8988T (cell line): ENCODE data around the gene BLM.
"Not testable (repeated sequence)": the region's sequence is repeated elsewhere in the genome, so short reads cannot be mapped to it uniquely, and the experiment has no call there.

ENCODE experiments used
- DNase-seq: peaks from one replicate; pipeline ENCODE4 v3.0.0; 2011

The BLM gene

DNA sequence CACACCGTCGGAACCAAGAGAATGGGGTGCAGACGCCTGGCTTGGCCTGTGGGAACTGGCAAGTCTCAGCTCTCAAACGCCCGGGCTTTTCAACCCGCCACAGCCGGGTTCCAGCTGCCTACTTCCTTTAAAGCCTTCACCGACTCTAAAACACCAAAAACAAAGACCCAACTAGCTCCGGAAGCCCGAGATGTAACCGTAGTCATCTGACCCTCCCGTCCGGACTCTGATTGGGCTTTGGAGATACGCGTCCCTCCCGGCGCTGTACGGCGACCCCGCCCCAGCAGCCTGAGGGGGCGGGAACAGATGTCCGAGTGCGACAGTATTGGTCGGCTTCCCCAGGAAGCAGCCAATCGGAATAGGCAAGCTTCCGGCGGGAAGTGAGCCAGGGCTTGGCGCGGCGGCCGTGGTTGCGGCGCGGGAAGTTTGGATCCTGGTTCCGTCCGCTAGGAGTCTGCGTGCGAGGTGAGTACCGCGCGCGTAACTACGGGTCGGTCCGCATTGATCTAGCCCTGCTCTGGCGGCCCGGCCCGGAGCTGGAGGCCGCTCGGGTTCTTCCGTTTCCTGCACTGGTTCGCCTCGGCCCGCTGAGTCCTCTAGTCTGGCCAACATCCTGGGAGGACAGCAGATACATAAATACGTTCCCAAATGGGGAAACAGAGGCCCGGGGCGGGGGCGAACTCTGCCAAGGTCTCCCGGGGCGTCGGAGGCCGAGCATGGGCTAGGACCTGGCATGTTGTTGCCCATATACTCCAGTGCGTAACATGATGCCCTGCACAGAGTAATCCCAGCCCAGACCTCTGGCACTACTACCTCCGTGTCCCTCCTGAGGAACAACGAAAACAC, at the start of gene BLM:
Gene BLM, plus strand, starts transcription at position 371 of the 846 bp plus-strand sequence. CDS start 30,047 bp downstream, outside the sequence.
- DNase-seq = peak; percentile 73

DNA sequence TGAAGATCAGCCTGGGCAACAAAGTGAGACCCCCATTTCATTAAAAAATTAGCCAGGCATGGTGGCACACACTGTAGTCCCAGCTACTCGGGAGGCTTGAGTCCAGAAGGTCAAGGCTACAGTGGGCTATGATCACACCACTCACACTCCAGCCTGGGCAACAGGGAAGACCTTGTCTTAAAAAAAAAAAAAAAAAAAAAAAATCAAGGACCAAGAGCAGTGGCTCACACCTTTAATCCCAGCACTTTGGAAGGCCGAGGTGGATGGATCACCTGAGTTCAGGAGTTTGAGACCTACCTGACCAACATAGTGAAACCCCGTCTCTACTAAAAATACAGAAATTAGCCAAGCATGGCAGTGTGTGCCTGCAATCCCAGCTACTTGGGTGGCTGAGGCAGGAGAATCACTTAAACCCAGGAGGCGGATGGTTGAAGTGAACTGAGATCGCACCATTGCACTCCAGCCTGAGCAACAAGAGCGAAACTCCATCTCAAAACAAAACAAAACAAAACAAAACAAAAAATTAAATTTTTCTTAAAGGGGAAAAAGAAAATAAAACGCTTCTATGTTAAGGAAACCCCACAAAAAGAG, 49.3 kb upstream of the BLM start:
- DNase-seq = not testable (repeated sequence)

DNA sequence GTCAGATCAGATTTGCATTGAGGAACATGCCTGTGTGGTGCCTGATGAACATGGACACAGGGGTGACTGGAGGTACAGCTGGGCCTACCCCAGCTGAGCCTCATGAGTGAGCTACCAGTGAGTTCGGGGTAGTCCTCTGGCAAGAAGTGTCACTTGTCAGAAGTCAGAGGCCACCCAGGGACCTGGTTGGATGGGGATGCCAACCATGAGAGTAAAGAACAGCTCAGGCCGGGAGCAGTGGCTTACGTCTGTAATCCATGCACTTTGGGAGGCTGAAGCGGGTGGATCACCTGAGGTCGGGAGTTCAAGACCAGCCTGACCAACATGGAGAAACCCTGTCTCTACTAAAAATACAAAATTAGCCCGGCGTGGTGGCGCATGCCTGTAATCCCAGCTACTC, 46.5 kb upstream of the BLM start:
- not testable (repeated sequence) for DNase-seq

DNA sequence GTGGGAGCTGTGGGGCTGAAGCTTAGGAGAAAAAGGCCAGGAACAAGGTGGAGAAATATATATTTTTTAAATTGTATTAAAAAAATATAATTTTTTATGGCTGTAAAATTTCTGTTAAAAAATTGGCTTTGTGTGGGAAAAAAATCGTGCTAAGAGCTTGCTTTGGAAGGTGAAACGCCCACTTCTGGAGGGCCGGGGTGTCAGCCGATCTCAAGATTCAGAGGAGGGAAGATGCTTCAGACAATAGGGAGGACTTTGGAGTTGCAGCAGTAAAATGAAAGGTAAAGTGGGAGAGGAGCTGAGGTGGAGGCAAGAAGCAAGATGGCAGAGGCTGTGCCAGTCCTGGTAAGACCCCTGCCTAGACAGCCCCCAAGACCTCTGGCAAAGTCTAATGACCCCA, 45.9 kb upstream of the BLM start:
- no peak for DNase-seq

DNA sequence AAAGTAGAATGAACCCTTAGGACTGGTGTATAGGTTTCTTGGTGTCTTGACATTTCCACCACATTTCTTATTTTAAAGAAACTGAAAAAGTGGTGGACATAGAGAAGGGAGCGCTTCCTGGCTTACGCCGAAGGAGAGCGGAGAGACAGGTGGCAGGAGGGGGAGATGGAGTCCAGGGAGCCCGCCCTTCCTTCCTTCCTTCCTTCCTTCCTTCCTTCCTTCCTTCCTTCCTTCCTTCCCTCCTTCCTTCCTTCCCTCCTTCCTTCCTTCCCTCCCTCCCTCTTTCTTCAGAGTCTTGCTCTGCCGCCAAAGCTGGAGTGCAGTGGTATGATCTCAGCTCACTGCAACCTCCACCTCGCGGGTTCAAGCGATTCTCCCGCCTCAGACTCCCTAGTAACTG, 43.8 kb upstream of the BLM start:
- not testable (repeated sequence) for DNase-seq

DNA sequence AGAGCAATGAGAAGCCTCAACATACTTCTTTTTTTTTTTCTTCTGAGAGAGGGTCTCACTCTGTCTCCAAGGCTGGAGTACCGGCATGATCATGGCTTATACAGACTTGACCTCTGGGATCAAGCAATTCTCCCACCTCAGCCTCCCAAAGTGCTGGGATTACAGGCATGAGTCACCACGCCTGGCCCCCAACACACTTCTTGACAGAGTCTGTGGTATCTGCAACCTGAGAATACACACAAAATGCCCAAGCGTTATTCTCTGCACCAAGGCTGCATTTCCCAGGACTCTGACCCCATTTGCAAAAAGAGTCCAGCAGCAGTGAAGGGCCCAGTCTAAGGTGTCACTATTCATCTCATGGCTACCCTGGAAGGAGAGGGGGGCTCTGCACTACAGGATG, 42.7 kb upstream of the BLM start:
- no peak for DNase-seq

DNA sequence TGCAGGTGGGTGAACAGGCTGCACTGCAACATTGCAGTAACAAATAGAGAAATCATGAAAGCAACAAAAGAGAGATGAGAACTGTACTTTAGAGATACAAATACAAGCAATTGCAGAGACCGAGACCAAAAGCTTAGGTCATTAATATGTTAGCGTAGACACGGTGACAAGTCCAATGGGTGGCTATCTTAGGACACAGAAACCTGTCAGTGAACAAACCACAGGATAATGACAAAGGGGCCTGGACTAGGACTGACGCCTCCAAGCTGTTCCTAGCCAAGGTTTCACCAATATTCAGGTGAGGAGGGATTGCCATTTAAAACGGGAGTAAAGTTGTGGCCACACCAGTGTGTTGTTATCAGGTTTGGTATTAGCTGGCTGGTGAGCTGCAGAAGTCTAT, 41.7 kb upstream of the BLM start:
- DNase-seq = no peak

DNA sequence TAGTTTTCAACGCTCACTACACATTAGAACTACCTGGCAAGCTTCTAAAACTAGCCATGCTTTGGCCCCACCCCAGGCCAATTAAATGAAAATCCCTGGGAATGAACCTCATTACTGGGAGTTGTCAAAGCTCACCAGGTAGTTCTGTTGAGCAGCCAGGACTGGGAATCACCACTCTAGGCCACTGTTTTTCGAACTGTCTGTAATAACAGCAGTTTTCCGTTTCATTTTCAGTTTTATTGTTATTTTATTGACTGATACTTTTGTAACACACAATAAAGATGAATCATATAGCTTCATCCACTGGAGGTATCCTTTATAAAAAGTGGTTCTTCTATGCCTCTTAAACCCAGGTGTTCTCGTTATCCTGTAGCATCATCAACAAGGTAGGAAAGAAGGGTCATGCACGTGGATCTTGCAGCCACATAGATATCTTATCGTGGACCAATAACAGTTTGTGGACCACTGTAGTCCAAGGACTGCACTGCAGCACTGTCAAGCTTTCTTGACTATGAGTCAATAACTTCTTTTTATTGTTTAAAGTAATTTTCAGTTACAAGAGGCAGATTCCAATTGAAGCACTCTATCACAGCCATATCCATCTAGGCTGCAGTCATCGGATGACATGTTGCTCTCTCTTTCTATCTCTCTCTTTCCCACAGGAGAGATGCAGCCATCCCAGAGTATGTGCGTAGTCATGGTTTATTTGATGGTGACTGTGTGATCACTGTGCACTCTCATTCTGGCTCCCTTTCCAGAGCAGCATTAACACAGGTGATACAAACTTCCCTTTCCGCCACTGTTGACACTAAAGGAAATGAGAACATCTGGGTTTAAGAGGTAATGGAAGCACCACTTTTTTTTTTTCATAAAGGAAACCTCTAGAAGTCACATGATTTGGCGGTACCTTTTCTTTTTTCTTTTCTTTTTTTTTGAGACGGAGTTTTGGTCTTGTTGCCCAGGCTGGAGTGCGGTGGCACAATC, 39.0 kb upstream of the BLM start:
- DNase-seq = no peak

DNA sequence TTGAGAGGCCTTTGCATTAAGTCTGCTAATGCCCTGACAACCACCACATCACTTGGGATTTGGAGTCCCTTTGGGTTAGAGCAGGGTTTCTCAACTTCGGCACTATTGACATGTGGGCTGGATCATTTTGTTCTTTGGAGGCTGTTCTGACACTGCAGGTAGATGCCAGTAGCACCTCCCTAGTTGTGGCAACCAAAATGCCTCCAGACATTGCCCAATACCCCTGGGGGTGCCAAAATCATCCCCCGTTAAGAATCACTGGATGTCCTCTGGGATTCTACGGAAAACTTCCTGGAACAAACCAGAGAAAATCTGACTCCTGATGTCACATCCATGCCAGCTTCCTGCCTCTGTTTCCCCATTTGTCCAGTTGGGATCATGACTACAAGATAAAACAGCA, 37.2 kb upstream of the BLM start:
- no peak for DNase-seq

DNA sequence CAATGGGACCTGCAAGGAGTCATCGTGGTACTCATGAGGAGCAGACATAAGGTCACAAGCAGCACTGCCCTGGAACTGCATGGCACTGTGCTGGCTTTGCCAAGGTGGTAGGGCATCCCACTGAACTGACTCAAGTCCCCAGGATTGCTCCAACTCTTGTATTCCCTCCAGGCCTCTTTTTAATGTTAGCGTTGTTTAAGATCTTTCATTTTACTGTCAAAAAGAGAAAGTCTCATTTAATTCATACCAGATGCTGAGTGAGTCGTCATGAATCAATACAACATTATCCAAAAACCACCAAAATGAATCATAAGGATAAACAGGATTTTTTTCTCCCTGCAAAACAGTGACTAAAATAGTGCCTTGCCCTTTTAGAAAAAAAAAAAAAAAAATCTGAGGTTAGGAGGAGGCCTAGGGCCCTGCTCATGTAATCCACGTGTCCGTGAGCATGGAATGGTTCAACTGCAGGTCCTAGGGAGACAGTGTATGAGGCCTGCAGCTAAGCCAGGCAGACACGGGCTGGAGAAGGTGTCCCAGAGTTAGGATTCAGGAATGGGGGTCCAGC, 36.7 kb upstream of the BLM start:
- DNase-seq = no peak

DNA sequence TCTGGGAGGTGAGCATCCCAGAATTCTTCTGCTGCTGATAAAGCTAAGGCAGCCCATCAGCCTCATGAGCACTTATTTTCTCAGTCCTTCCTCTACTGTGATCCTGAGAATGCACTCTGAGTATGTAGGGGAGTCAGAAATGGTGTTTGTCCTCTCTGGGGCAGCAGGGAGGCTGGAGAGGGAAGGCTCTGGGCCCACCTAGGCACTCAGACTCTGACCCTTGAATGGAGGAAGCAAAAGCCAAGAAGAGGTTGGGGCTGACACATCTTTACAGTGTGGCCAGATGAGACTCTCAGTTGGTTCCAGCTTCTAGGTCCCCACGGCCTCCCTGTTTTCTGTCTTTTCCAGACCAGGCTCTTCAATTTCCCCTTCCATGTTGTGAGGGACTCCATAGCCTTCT, 36.1 kb upstream of the BLM start:
- no peak for DNase-seq

DNA sequence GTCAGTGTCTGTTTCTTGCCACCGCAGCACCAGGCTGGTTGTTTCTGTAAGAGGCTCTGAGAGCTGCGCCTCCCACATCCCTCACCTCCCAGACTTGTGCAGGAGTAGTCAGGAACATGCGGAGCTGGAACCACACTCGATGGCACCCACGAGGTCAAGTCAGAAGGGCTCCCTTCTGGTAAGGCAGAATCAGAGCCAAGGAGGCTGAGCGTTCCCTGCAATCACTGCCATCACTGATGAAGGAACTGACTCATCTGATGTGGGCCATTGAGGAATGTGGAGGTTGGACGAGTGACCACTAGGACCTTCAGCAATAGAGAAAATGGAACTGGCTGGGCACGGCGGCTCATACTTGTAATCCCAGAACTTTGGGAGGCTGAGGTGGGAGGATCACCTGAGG, 35.7 kb upstream of the BLM start:
- DNase-seq = no peak

DNA sequence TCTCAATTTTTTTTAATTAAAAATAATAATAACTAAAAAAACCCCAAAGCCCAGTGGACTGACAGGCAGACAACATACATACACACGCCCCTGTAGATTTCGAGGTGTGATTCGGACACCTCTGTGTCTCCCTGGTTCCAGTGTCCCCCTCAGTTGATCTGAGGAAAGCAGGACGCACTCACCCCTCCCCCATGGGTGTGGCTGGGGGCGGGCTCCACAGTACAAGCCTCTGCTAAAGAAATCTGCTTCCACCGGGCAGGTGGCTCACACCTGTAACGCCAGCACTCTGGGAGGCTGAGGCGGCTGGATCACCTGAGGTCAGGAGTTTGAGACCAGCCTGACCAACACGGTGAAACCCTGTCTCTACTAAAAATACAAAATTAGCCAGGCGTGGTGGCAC, 33.8 kb upstream of the BLM start:
- DNase-seq = no peak

DNA sequence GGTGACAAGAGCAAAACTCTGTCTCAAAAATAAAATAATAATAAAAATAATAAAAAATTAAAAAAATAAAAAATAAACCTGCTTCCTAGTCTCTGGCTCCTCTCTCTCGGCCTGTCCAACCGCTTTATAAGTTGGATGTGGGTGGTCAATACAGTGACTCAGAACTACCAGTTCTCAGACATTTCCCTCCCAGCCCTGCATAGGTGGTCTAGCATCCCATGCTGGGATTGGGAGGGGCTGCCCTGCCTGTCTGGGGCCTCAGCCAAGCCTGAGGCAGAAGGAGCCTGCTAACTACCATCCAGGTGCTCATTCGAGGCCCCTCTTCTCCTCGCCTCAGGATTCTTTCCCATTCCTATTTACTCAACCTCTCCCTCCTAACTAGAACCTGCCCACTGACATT, 33.3 kb upstream of the BLM start:
- no peak for DNase-seq

DNA sequence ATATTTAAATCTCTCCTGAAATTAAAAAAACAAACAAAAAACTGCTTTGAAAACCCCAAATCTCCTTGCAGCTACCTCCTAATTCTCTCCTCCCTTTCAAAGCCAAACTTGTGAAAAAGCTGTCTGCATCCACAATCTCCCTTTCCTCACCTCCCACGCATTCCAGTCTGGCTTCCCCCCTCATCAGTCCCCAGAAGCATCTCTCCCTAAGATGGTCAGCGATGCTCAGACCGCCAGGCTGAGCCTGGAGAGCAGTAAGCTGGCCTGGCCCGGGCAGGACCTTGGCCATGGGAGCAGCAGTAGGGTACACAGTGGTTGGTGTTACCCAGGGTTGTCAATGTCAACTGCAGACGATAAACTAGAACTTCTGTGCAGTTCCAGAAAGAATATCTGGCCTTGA, 32.9 kb upstream of the BLM start:
- no peak for DNase-seq

DNA sequence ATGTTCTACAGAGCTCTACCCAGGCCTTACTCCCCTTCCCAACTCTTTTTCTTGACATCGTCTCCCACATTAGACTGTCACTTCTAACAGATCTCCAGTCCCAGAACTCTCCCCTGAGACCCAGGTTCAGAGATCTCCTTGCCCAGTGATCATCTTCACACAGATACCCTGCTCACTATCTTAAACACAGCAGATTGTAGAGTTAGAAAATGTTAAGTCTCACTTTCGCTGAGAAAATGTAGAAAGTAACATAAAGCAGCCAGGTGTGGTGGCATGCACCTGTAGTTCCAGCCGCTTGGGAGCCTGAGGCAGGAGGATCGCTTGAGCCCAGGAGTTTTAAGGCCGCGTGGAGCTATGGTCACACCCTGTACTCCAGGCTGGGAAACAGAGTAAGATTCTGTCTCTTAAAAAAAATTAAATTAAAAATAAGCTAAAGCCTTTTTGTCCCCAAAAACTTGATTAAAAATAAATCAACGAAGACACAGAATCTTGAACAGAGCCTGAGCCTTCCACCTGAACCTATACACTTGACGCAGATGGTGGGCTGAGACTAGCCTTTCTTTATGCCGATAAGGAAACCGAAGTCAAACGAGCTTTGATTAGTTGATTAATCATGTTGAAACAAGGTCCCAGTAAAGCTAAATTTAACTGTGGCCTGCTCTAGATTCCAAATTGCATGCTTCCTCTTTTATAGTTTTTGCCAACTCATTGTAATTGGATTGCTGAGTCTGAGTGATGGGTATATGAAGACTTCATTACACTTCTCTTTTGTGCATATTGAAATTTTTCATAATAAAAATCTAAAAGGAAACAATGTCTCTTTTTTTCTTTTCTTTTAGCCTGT, 31.3 kb upstream of the BLM start:
- DNase-seq = no peak

DNA sequence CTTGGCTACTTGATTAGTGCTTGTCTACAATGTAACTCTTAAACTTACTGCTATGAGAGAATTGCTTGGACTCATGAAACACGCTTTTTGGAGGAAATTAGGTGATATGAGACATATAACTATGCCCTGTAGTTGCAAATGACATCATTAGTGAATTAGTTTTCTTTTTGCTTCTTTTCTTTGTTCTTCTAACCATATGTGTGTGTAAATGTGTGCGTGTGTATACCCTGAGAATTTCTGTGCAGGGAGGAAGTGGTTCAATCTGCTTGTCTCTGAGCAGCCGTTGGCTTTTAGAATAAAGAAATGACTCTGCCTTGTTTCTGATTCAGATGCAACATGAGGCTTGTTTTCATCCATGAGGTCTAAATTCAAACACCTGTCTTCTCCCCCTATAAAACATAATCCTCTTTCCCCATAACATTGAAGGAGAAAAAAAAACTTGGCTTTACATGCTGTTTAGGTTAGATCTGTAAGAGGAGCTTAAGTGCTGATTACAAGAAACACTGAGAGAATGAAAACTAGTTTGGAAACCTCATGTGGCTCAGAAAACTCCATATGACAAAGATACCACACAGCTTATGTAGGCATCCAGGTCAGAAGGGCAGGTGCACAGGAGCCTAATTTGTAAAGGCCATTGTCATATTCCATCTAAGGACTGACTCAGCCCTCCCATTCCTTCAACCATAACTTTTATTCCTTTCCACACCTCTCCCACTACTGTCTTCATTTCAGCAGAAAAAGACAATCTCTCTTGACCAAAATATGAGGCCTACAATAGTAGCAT, 30.5 kb upstream of the BLM start:
- DNase-seq = no peak

DNA sequence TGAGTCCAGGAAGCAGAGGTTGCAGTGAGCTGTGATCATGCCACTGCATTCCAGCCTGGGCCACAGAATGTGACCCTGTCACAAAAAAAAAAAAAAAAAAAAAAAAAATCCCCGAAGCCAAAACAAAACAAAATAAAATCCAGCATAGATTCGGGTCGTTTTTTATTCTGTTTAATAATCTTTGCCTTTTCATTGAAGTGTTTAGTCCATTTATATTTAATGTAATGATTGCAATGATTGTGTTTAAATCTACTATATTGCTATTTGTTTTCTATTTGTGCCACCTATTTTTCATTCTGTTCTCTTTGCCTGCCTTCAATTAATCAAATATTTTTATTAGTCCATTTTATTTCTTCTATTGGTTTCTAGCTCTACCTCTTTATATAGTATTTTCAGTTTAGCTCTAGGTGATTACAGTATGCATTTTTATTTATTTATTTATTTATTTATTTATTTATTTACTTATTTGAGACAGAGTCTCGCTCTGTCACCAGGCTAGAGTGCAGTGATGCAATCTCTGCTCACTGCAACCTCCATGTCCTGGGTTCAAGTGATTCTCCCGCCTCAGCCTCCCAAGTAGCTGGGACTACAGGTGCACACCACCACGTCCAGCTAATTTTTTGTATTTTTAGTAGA, 27.7 kb upstream of the BLM start:
- DNase-seq = not testable (repeated sequence)

DNA sequence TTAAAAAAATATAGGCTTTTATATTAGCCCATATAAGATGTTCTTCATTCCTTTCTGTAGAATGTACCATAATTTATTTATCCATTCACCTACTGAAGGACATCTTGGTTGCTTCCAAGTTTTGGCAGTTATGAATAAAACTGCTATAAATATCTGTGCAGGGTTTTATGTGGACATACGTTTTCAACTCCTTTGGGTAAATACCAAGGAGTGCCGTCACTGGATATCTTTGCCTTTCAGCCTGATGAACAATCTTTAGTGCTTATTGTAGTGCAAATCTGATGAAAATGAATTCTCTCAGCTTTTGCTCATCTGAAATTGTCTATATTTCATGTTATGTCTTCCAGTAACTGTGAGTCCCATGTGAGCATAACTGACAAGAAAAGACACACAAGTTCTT, 26.6 kb upstream of the BLM start:
- DNase-seq = no peak

DNA sequence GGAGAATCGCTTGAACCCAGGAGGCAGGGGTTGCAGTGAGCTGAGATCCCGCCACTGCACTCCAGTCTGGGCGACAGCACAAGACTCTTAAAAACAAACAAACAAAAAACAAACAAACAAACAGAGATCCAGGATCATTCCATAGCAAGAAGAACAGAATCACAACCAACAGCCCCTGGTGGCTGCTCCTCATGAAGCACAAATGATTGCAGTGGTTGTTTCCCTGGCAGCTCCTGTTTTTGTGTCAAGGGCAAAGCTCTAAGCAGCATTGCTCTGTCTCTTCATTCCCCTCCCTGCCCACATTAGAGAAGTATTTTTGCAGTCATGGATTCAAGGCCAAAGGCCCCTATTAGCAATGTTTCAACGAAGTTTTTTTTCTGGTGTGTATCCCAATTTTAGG, 25.8 kb upstream of the BLM start:
- DNase-seq = no peak
